HG02571 (cell line): ENCODE measurements around the gene AKAP9.
"Not testable (repeated sequence)": the region's sequence is repeated elsewhere in the genome, so short reads cannot be mapped to it uniquely, and the experiment has no call there.

Experiments used
- ATAC-seq: cut with Tn5 transposase; IDR thresholded peaks from one replicate; pipeline ENCODE4 v1.9.1; 2021; ENCODE audit warnings: mild to moderate bottlenecking, moderate library complexity; ENCODE audit not compliant: unreplicated experiment

AKAP9 gene

DNA sequence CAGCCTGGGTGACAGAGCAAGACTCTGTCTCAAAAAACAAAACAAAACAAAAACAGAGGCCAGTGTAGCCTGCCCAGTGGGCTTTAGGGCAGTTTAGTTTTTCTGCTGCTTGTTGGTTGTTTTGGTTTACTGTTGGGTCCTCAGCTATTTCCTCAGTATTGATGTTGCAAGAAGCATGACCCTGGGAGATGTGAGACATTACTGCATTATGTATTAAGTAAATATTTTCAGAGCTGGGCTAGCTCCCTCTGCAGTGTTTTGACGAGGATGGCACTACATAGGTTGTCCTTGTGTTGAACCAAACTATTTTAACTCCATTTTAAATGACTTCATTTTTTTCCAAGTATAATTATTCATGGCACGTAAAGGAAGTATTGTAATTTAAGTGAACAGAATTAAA lies 4.8 kb downstream of the AKAP9 start:
- ATAC-seq: no peak

DNA sequence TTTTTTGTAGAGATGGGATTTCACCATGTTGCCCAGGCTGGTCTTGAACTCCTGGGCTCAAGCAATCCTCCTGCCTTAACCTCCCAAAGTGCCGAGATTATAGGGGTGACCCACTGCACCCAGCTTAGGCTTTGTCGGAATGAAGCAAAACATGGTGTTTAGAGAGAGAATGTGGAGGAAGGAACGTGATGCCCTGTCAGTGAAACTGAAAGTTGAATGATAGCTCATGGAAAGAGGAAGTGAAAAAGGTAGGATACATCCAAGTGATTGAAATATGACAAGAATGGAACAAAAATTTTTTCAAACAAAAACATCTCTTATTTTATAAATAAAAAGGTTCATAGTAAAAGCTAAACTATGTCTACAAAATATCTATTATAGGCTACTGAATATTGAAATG lies 5.9 kb downstream of the AKAP9 start:
- ATAC-seq: no peak

DNA sequence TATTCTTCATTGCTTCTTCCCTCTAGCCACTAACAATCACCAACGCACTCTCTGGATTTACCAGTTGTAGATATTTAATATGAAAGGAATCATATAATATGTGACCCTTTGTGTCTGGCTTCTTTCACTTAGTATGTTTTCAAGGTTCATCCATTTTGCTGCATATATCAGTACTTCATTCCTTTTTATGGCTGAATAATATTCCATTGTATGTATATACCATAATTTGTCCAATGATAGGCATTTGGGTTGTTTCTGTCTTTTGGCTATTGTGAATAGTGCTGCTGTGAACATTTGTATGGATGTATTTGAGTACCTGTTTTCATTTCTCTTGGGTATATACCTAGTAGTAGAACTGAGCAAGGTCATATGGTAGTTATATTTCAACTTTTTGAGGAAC lies 7.3 kb downstream of the AKAP9 start:
- no peak for ATAC-seq

DNA sequence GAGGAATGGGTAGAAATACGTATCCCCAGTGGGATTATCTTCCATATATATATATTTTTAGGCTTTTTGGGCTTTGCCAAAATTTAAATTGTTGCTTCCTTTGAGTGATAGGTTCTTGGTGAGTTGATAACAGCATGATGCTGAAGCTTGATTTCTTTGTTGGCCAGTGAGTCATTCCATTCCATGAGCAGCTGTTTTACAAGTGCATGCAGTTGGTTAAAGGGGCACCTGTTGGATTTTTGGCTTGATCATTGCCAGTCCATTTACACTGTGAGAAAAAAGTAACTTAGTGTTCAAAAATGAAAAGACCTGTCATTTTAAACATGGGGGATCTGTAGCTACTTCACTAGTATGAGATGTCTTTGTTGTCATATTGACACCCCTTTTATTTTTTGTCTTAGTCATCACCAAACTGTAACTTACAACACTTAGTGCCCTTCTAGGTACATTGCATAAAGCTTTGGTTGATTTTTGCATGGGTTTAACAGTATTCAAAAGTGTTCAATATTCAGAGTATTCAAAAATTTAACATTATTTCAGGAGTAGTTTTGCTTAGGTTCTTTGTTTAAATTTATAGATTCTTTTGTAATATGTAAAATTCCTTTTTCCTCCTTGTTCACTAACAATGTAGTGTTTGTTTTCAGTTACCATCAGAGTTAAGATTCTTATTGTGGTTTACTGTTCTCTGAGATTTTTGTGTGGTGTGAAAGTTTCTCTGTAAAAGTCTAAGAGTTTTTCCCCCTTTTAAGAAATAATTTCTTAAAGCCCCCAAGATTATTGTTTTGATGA lies 8.8 kb downstream of the AKAP9 start:
- ATAC-seq: no peak

DNA sequence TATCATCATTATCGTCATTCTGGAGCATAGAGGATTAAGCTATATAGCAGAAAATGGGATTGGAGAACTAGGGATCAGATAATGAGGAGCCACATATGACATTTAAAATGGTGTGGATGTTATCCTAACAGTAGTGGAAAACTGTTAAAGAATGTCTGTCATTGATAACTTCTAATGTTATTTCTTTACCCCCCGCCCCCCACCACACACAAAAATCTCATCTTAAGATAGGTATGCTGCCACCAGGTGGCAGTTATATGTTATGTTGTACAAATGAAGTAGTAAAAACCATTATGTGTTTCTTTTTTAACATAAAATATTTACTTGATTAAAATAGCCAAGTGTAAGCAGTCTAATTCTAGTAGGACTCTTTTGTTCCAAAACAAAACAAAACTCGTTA lies 13.0 kb downstream of the AKAP9 start:
- no peak for ATAC-seq

DNA sequence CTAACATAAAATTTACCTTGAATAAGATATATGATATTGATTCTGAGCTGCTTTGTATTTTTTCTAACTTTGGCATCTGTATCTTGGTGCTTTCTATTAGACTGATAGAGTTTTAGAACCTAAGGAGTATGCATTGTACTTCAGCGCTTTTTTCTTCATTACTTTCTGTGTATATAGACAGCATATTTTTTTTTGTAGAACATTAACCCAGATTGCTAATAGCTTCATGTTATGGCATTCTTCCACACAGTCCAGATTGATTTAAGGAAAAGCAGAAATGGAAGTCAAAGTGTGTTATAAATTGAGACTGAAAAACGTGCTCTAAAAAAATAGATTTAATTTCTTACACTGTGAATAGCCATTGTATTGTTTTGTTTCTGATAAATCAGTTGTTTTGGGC lies 15.8 kb downstream of the AKAP9 start:
- ATAC-seq: not testable (repeated sequence)

DNA sequence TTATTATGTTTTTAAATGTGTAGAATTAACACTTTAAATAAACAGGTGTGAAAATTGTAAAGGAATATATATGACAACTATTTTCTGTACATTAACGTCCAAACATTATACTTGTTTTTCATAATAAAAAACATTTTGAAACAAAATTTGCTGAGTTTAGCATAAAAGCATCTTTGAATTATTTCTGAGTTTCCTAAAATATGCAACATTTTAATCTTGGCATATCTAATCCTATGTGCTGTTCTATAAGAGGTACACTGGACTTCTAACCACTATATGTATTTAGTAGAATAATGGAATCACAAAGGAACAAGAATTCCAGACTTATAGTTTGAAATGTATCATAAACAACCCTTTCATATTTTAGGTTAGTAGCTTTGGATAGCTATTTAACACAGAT lies 16.6 kb downstream of the AKAP9 start:
- ATAC-seq: no peak

DNA sequence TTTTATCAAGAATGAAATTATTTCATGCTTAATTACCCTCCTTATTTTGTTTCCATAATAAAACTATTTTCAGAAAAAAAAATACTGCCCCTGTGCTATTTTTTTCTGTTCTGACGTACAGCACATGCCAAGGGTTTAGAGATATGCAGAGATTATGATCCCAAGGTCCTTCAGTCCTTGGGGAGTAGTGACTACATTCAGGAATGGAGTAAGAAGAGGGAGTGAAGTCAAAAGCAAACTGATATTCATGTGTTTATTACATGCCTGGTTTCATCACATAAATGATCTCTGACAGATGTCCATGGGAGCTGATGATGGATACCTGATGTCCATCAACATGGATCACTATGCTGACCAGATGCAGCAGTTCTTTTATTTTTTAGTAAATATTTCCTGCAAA lies 17.2 kb downstream of the AKAP9 start:
- ATAC-seq: no peak

DNA sequence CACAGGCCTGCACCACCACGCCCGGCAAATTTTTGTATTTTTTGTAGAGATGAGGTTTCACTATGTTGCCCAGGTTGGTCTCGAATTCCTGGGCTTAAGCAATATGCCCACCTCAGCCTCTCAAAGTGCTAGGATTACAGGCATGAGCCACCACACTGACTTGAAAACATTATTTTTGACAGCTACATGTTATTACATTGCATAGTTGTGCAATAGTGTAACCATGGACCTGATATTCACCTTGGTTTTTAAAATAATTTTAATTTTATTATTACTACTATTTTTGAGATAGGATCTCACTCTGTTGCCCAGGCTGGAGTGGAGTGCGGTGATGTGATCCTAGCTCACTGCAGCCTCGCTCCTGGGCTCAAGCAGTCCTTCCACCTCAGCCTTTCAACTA lies 18.4 kb downstream of the AKAP9 start:
- ATAC-seq: no peak

DNA sequence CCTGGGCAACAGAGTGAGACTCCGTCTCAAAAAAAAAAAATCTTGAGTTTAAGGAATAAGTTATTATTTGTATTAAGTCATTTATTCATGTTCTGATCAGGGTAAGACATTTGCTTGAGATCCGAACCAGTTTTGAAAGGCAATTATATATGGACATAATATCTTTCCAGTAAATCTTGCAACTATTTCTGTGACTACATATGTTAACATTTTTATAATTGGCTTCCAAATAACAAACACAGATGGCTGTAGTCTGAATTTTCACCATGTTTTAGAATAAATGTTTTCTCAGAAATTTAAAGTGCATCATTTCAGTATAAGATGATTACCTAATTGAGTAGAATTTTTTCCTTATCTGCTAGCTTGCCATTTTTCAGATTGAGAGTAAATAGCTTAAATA lies 21.2 kb downstream of the AKAP9 start:
- no peak for ATAC-seq

DNA sequence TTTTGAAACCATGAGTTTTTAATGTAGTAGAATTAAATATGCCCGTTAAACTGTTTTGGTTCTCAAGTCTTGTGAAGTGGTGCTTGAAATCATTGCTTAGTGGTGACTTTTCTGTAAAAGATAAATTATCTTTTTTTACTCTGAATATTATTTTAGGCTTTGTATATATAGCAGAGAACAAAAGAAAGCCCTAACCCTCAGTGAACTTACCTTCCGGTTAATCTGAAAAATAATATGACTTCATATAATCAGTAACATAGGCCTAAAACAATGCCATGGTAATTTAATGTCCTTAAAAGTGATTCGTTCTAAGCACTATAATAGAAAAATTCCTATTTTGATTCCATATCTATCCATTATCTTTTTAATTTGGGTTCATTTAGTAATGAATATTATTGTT lies 21.8 kb downstream of the AKAP9 start:
- ATAC-seq: no peak

DNA sequence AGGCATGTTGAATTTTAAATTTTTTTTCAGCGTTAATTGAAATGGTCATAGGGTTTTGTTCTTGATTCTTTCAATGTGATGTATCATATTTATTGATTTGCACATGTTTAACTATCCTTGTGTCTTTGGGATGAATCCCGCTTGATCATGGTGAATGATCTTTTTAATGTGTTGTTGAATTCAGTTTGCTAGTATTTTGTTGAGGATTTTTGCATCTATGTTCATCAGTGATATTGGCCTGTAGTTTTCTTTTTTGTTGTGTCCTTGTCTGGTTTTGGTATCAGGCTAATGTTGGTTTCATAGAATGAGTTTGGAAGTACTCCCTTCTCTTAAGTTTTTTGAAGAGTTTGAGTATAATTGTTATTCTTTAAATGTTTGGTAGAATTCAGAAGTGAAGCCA lies 26.9 kb downstream of the AKAP9 start:
- not testable (repeated sequence) for ATAC-seq

DNA sequence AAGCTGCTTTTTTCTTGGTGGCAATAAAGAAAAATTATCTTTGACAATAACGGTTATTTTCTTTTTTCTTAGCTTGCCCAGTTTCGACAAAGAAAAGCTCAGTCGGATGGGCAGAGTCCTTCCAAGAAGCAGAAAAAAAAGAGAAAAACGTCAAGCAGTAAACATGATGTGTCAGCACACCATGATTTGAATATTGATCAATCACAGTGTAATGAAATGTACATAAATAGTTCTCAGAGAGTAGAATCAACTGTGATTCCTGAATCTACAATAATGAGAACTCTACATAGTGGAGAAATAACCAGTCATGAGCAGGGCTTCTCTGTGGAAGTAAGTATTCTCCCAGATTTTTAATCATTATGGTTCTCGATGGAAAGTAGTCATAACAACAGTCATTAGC lies 33.0 kb downstream of the AKAP9 start:
- no peak for ATAC-seq

DNA sequence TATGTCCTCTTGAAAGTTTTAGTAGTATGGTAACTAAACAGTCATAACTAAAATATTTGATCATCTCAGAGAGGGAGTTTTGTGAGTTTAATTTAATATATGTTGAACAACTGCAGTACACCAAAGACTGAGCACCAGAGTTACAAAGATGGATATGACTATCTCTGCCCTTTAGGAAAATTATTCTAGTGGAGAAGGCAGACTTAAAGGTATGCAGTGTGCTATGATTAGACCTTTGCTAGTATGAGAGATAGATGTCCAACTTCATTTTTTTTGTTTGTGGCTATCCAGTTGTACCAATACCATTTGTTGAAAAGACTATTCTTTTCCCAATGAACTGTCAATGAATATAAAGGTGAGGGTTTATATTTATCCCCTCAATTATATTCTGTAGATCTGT lies 33.4 kb downstream of the AKAP9 start:
- ATAC-seq: no peak

DNA sequence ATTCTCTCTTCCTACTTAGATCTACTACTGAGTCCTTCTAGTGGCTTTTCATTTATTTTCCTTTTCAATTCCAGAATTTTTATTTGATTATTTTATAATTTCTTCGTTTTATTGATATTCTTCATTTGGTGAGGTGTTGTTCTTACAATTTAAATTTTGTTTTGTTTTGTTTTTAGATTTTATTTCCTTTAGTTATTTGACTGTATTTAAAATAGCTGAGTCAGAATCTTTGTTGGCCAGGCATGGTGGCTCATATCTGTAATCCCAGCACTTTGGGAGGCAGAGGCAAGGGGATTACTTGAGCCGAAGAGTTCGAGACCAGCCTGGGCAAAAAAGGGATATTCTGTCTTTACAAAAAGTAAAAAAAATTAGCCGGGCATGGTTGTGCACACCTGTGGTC lies 36.1 kb downstream of the AKAP9 start:
- ATAC-seq: no peak

DNA sequence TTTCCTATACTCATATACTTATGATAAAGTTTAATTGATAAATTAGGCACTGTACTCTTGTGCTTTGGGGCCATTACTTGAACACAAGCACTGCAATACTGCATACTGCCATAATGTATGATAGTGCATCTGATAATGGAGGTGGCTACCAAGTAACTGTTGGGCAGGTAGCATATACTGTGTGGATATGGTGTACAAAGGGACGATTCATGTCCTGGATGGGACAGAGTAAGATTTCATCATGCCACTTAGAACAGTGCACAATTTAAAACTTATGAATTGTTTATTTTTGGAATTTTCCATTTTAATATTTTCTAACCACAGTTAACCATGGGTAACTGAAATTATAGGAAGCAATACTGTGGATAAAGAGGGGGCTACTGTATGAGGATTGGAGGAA lies 38.9 kb downstream of the AKAP9 start:
- ATAC-seq: no peak

DNA sequence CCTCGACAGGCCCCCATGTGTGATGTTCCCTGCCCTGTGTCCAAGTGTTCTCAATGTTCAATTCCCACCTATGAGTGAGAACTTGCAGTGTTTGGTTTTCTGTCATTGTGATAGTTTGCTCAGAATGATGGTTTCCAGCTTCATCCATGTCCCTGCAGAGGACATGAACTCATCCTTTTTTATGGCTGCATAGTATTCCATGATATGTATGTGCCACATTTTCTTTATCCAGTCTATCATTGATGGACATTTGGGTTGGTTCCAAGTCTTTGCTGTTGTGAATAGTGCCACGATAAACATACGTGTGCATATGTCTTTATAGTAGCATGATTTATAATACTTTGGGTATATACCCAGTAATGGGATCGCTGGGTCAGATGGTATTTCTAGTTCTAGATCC lies 41.7 kb downstream of the AKAP9 start:
- ATAC-seq: not testable (repeated sequence)

DNA sequence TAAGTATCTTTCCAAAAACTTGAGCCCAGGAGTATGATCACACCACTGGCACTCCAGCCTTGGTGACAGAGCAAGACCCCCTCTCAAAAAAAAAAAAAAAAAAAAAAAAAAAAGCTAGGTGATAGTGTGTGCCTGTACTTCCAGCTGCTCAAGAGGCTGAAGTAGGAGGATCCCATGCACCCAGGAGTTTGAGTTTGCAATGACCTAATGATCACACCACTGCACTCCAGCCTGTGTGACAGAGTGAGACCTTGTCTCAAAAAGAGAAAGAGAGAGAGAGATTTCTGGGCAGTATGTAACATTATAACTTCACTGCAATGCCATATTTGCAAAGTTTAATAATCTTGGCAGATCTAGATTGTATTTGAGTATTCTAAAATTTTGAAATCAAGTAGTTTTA lies 47.6 kb downstream of the AKAP9 start:
- no peak for ATAC-seq

DNA sequence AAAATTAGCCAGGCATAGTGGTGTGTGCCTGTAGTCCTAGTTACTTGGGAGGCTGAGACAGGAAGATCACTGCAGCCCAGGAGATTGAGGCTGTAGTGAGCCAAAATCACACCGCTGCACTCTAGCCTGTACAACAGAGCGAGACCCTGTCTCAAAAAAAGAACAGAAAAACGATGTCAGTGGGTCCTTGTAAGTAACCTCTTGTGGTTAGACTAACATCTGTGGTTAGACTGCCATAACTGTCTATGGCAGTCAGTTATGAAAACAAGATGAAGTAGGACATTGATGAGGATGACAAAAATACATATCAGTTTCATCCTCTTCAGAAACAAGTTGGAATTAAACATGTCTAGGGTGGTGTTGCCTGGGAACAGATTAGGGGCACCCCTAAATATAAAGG lies 53.3 kb downstream of the AKAP9 start:
- ATAC-seq: peak; percentile 46

DNA sequence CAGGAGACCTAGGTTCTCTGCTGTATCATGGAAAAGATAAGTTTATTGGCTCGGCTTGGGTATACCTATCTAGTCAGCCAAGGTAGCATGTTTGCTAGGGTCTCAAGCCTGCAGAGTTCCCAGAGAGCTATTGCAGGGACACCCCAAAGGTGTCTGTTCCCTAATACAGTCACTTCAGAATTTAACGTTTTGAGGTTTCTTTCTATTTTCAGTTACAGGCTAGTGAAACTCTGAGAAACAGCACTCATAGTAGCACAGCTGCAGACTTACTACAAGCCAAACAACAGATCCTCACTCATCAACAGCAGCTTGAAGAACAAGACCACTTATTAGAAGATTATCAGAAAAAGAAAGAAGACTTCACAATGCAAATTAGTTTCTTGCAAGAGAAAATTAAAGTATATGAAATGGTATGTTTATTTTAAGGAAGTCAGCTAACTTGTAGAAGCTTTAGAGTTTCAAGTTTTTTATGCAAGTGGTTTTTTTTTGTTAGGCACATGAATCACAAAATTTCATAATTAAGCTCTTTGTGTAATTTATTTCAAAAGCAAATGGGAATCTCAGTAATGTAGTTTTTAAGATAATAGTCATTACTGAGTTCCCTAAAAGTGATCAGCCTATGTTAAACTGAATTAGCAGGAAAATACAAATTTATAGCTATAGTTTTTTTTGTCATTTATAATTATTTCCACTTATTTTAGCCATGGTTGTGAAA lies 54.9 kb downstream of the AKAP9 start:
- peak; percentile 92 for ATAC-seq

DNA sequence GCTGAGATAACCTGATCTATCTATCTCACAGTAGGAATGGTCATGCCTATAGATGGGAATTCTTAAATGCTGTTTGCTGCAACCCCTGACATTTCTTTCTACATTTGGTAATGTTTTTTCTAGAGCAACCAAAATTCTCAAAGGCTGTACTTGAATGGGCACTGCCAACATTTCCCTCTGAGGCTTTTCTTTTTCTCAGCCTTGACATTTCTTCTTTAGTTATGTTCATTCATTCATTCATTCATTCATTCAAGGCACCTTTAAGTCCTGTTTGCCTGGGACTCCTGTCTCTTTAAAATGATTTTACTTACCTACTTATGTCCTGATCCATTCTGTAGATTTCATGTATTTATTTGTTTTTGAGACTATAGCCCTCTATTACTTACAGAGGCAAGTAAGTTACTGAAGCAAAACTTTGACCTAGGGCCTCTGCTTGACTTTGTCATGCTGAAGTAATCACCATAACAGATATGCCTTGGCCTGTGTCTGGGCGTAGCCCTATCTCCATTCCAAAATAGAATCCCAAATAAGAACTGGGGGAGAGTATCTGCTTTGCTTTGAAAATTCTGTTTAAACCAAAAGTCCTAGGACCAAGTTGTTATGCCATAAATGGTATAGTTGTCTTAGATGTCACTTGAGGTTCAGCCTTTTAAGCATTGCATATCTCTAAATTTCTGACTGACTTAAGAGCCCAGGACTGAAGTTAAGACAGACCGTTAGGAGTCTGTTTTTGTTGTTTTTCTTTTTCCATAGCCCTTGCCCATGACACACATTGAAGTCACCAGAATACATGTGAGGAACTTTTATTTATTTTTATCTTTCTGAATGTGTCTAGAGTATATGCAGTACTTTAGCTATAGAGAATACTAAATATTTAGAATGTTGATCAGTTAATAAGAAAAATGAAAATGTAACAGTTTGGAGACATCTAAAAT lies 59.2 kb downstream of the AKAP9 start:
- ATAC-seq: no peak

DNA sequence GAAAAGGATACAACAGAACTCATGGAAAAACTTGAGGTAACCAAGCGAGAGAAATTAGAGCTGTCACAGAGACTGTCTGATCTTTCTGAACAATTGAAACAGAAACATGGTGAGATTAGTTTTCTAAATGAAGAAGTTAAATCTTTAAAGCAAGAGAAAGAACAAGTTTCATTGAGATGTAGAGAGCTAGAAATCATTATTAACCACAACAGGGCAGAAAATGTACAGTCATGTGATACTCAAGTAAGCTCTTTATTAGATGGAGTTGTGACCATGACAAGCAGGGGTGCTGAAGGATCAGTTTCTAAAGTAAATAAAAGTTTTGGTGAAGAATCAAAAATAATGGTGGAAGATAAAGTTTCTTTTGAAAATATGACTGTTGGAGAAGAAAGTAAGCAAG lies 62.1 kb downstream of the AKAP9 start:
- no peak for ATAC-seq
